Body of pancreas (tissue), 4 donors: ENCODE measurements around the gene GRID2. TPM values are rescaled to one million over a fixed set of nuclear protein-coding genes. Genes with fewer than 3 reads are reported as not detected.

Source experiments
- ATAC-seq: fragments of 150-250 bp; one replicate; pipeline ENCODE4 v1.9.1; 2016
- DNase-seq, 4 donors: peaks; one replicate each; pipeline ENCODE4 v3.0.0-alpha.2; 2019
- H3K27ac ChIP-seq, 4 donors: fragments of 200-600 bp; sonication (generic); 1 replicate in 3 of 4; 2 replicates in 1 of 4; pipeline versions ENCODE4 v1.5.1 to v1.6.1; 2016 to 2019; ENCODE audit warnings: mild to moderate bottlenecking in 1 of 4, mixed read lengths in 1 of 4, moderate library complexity in 1 of 4
- H3K27me3 ChIP-seq, 2 donors: fragments of 200-600 bp; sonication (generic); one replicate each; pipeline ENCODE4 v1.6.0; 2016; ENCODE audit warnings: mild to moderate bottlenecking in 1 of 2
- H3K36me3 ChIP-seq, 2 donors: fragments of 200-600 bp; sonication (generic); replicated peaks in 1 of 2; 2 replicates each; pipeline ENCODE4 v1.5.1; 2016; ENCODE audit warnings: low read depth in 2 of 2; ENCODE audit not compliant: insufficient read depth in 1 of 2
- H3K4me1 ChIP-seq: fragments of 200-600 bp; sonication (generic); one replicate; pipeline ENCODE4 v1.6.0; 2016
- H3K4me3 ChIP-seq, 2 donors: fragments of 200-600 bp; sonication (generic); 1 replicate in 1 of 2; 2 replicates in 1 of 2; pipeline ENCODE4 v1.5.1; 2016 to 2019
- H3K9me3 ChIP-seq, 3 donors: fragments of 200-600 bp; sonication (generic); 1 replicate in 2 of 3; 2 replicates in 1 of 3; pipeline ENCODE4 v1.5.1; 2016
- CTCF ChIP-seq, 7 experiments: fragments of 450-650 bp in 4 of 7; fragments of 200-600 bp in 3 of 7; sonication (generic) in 3 of 7; IDR thresholded peaks; one replicate each; pipeline ENCODE4 v1.5.1; 2016 to 2019; ENCODE audit warnings: antibody characterized with exemption in 7 of 7
- POLR2A ChIP-seq, 3 donors: fragments of 450-650 bp; IDR thresholded peaks; one replicate each; pipeline ENCODE4 v1.6.1; 2016; ENCODE audit warnings: antibody characterized with exemption in 3 of 3, mild to moderate bottlenecking in 2 of 3
- WGBS, 2 donors: methylation state at CpG; one replicate each; pipeline ENCODE4 v1.1.5; 2017; 5-methylcytosine and 5-hydroxymethylcytosine counted together
- intact Hi-C: fragments of 100-400 bp; cut with DNase I; formaldehyde crosslinking; loops from one replicate; pipeline ENCODE4 v1.15.1; 2023
- total RNA-seq, 2 donors: library from RNA; depleted of rRNA; stranded (reverse); fragments of >200 nt; gene quantifications; one replicate each; pipeline ENCODE4 v1.1.0, GENCODE V29; 2016

The GRID2 gene
- total RNA-seq, 2 donors from 2014 or later = not detected

GRCh38 chr4:93788712-93789111, 1484.9 kb downstream of the GRID2 start:
- DNase-seq = no peak
- 66 to 74% methylated on average over 1 of the region's 1 CpG for WGBS, 2 donors

GRCh38 chr4:93791570-93792195, 1487.9 kb downstream of the GRID2 start:
- ATAC-seq = peak; percentile 76
- intact Hi-C loops = loop anchor here (10.0 kb wide), 1 partner anchor 333 kb away; no protein-coding TSS in a partner anchor

More at GRCh38 chr4:93788712-93789111, 1484.9 kb downstream of the GRID2 start:
- intact Hi-C loops = no loop called here
- ATAC-seq = no peak
- Histone ChIP-seq H3K9me3 (no peaks in the 10 kb centered on the region), H3K27me3 (no peaks in the 10 kb centered on the region), H3K4me1 (no peaks in the 10 kb centered on the region), H3K36me3 (no peaks in the 10 kb centered on the region), H3K4me3 (no peak overlapping the region), H3K27ac (no peak overlapping the region)
- TF ChIP-seq POLR2A (IDR thresholded peaks at IDR 0.05) = no peak
- no peak for TF ChIP-seq CTCF (IDR thresholded peaks at IDR 0.05)

GRCh38 chr4:93802045-93802444, 1498.3 kb downstream of the GRID2 start:
- H3K4me1 ChIP-seq = no peaks in the 10 kb centered on the region
- no peaks in the 10 kb centered on the region for H3K36me3 ChIP-seq
- no peak overlapping the region for H3K27ac ChIP-seq
- TF ChIP-seq POLR2A (IDR thresholded peaks at IDR 0.05) (no peak), CTCF (IDR thresholded peaks at IDR 0.05) (no peak)
- WGBS, 2 donors = 66 to 77% methylated on average over 4 of the region's 4 CpGs
- DNase-seq (no peak), ATAC-seq (no peak)
- no peaks in the 10 kb centered on the region for H3K9me3 ChIP-seq
- intact Hi-C loops = no loop called here
- H3K4me3 ChIP-seq = no peak overlapping the region
- no peaks in the 10 kb centered on the region for H3K27me3 ChIP-seq

More at GRCh38 chr4:93791570-93792195, 1487.9 kb downstream of the GRID2 start:
- no peaks in the 10 kb centered on the region for H3K36me3 ChIP-seq
- no peaks in the 10 kb centered on the region for H3K9me3 ChIP-seq
- 1% methylated on average over 3 of the region's 3 CpGs for WGBS, 2 donors
- H3K27ac ChIP-seq = no peak overlapping the region
- peak; percentile 39 to 86 (median 73) for TF ChIP-seq CTCF (IDR thresholded peaks at IDR 0.05)
- TF ChIP-seq POLR2A (IDR thresholded peaks at IDR 0.05) = no peak
- DNase-seq = peak; percentile 56 to 71 (median 60)
- no peaks in the 10 kb centered on the region for H3K27me3 ChIP-seq
- H3K4me1 ChIP-seq = no peaks in the 10 kb centered on the region
- H3K4me3 ChIP-seq = no peak overlapping the region

GRCh38 chr4:93809773-93810172, 1506.0 kb downstream of the GRID2 start:
- intact Hi-C loops = no loop called here
- H3K27ac ChIP-seq = no peak overlapping the region
- peak; percentile 47 for ATAC-seq
- DNase-seq = peak; percentile 54 to 78 (median 70)
- no peak overlapping the region for H3K4me3 ChIP-seq
- TF ChIP-seq POLR2A (IDR thresholded peaks at IDR 0.05) = no peak
- TF ChIP-seq CTCF (IDR thresholded peaks at IDR 0.05) = no peak
- no peaks in the 10 kb centered on the region for H3K27me3 ChIP-seq
- WGBS, 2 donors = 70 to 77% methylated on average over 4 of the region's 4 CpGs
- H3K9me3 ChIP-seq = no peaks in the 10 kb centered on the region
- no peaks in the 10 kb centered on the region for H3K36me3 ChIP-seq
- H3K4me1 ChIP-seq = peaks cover 4% of the 10 kb centered on the region
